Lower leg skin (tissue), 4 donors: ENCODE results near the gene RPP25. TPM values are rescaled to one million over a fixed set of nuclear protein-coding genes. Genes with fewer than 3 reads are reported as not detected.

Experiments used
- DNase-seq, 2 donors: peaks; one replicate each; pipeline ENCODE4 v3.0.0-alpha.2; 2019; ENCODE audit warnings: low spot score in 2 of 2
- H3K4me3 ChIP-seq: fragments of 200-600 bp; sonication (generic); 2 replicates; pipeline ENCODE4 v1.5.1; 2017; ENCODE audit warnings: mild to moderate bottlenecking, low read depth; ENCODE audit not compliant: poor library complexity, severe bottlenecking
- CTCF ChIP-seq, 3 donors: fragments of 450-650 bp; IDR thresholded peaks; one replicate each; pipeline ENCODE4 v1.5.1; 2016; ENCODE audit warnings: antibody characterized with exemption in 3 of 3, mild to moderate bottlenecking in 3 of 3, moderate library complexity in 2 of 3
- POLR2A ChIP-seq, 2 donors: fragments of 450-650 bp; IDR thresholded peaks; one replicate each; pipeline ENCODE4 v1.6.1; 2016 to 2017; ENCODE audit warnings: antibody characterized with exemption in 2 of 2, mild to moderate bottlenecking in 1 of 2, moderate library complexity in 1 of 2
- whole genome bisulfite sequencing, 2 donors: methylation state at CpG; one replicate each; pipeline ENCODE4 v1.1.5; 2018; 5-methylcytosine and 5-hydroxymethylcytosine counted together
- intact Hi-C: fragments of 100-400 bp; cut with DNase I; formaldehyde crosslinking; loops from one replicate; pipeline ENCODE4 v1.15.0; 2023; ENCODE audit warnings: low total_unique reads
- total RNA-seq, 4 donors: library from RNA; depleted of rRNA; stranded (reverse); fragments of >200 nt; gene quantifications; one replicate each; pipeline ENCODE4 v1.1.0, GENCODE V29; 2016

RPP25 gene
- total RNA-seq, 4 donors from 2014 or later, result 5.4 to 10.6 (median 8.4) TPM

GRCh38 chr15:74958320-74958907 lies 1.8 kb upstream of the RPP25 start:
- DNase-seq, result peak; percentile 55 to 95
- no peak for TF ChIP-seq POLR2A (IDR thresholded peaks at IDR 0.05)
- peak in 1 of 3 donors; percentile 11 for TF ChIP-seq CTCF (IDR thresholded peaks at IDR 0.05)
- peak overlapping the region; percentile 18 for H3K4me3 ChIP-seq
- intact Hi-C loops, result no loop called here
- 1% methylated on average over 27 to 28 of the region's 28 CpGs for WGBS, 2 donors

GRCh38 chr15:74957476-74958035 lies 984 bp upstream of the RPP25 start:
- intact Hi-C loops, result no loop called here
- TF ChIP-seq CTCF (IDR thresholded peaks at IDR 0.05) (no peak), POLR2A (IDR thresholded peaks at IDR 0.05) (no peak)
- 4 to 7% methylated on average over 26 to 28 of the region's 28 CpGs for WGBS, 2 donors
- peak overlapping the region; percentile 38 for H3K4me3 ChIP-seq
- no peak for DNase-seq

- intact Hi-C loops, result no loop called here
- peak; percentile 78 to 96 for DNase-seq
- WGBS, 2 donors, result 39 to 81% methylated on average over 15 to 32 of the region's 88 CpGs
- TF ChIP-seq POLR2A (IDR thresholded peaks at IDR 0.05) (no peak), CTCF (IDR thresholded peaks at IDR 0.05) (no peak)
- H3K4me3 ChIP-seq, result peak overlapping the region; percentile 38
Observed at GRCh38 chr15:74955796-74956647, 550 bp downstream of the RPP25 start.

- WGBS, 2 donors, result 78 to 89% methylated on average over 8 of the region's 8 CpGs
- H3K4me3 ChIP-seq, result no peak overlapping the region
- intact Hi-C loops, result no loop called here
- no peak for DNase-seq
- TF ChIP-seq POLR2A (IDR thresholded peaks at IDR 0.05), result no peak
- TF ChIP-seq CTCF (IDR thresholded peaks at IDR 0.05), result no peak
Observed at GRCh38 chr15:74955017-74955416, 1.6 kb downstream of the RPP25 start.

GRCh38 chr15:74954515-74954914 lies 2.1 kb downstream of the RPP25 start:
- DNase-seq, result no peak
- intact Hi-C loops, result loop anchor here (5.0 kb wide), 1 partner anchor 172 kb away; the partner anchor contains the start of gene CSK
- H3K4me3 ChIP-seq, result no peak overlapping the region

More at GRCh38 chr15:74954515-74954914, 2.1 kb downstream of the RPP25 start:
- TF ChIP-seq CTCF (IDR thresholded peaks at IDR 0.05), result no peak
- no peak for TF ChIP-seq POLR2A (IDR thresholded peaks at IDR 0.05)
